Measurements from ENCODE around the gene UBE2E2.

Gene UBE2E2

DNA sequence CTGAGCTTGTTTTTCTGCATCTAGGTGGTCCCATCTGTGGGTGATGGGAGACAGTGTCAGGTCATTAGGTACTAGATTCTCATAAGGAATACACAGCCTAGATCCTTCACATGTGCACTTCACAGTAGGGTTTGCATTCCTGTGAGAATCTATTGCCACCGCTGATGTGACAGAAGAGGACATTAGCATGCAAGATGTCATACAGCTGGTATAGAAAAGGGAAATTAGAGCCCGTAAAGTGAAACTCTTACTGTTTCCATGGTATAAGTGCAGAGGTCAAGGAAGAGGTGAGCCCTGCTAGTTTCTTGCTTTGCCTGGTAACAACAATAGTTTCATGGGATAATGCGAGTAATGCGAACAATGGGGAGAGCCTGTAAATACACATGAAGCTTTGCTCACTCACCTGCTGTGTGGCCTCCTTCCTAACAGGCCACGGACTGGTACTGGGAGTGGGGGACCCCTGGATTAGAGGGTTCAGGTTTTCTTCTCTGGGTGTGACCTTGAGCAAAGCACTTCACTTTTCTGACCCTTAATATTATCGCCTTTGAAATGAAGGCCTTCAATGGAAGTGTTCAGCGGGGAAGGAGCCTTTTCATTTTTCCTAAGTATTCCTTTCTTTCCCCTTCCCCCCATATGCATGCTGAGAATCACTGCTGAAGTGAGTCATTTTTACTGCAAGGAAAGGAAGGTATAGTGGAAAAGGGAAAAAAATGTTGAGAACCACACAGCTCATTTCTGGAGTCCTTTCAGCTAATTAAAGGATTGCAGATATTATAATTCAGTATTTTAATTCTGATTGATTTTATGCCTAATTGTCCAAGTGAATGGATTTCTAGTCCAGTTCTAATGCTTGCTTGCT lies 286.4 kb downstream of the UBE2E2 start:
- no peak for DNase-seq

GRCh38 chr3:23490459-23490858 lies 287.3 kb downstream of the UBE2E2 start:
- DNase-seq: no peak

DNA sequence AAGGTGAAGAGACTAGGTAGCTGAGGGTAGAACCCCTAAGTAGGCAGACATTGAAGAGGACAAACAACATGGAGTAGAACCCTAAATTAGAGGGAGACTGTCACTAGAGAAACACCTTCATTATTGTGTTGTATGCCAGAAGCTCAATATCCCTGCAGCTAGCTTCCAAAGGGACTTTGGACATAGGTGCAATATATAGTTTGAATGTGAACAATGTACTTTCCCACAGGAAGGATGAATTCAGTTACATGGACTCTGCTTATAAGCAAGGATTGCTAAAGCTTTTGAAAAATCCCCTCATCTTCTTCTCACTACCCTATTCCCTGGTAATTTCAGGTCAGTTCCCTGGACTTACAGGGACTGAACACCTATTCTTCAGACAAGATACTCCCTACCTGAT lies 288.9 kb downstream of the UBE2E2 start:
- no peak for DNase-seq

DNA sequence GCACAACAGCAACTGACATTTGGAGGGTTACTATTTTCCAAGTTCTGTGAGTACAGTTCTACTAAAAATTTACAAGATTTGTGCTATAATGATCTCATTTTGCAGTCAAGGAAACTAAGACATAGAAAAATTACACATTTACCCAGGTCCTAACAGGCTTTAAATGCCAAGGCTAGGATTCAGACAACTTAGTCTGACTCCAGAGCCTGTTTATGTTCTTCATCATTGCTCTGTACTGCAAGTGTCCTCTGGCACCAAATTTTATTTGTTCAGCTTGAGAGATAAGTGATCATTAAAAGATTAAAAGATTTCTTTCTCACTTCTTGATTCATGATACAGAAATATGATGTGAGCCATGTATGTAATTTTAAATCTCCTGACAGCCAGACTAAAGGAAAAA lies 290.8 kb downstream of the UBE2E2 start:
- no peak for DNase-seq

- no peak for DNase-seq
Measured at GRCh38 chr3:23494967-23495366, 291.8 kb downstream of the UBE2E2 start.

- no peak for DNase-seq
Measured at GRCh38 chr3:23495507-23495906, 292.4 kb downstream of the UBE2E2 start.

- no peak for DNase-seq
Measured at GRCh38 chr3:23496165-23496564, 293.0 kb downstream of the UBE2E2 start.

- DNase-seq: no peak
Measured at GRCh38 chr3:23497156-23497555, 294.0 kb downstream of the UBE2E2 start.

- no peak for DNase-seq
Measured at GRCh38 chr3:23501201-23501802, 298.2 kb downstream of the UBE2E2 start.

GRCh38 chr3:23508464-23508863 lies 305.3 kb downstream of the UBE2E2 start:
- DNase-seq: no peak

DNA sequence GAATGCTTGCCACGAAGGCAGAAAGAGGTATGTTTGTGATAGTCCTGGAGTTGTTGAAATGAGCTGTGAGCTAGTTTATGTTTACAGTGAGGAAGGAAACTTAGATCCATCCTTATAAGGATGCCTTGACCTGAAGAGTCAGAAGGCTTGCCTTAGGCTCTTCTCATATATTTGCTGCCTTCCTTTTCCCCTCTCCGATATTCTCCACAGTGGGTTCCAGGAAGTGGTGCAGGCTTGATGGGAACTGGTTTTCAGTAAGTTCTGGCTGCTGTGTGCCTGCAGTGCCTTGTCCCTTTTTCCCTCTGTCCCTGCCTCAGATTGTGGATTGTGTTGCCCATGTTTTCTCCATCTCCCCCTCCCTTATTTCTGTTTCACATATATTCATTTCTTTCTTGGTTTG lies 315.3 kb downstream of the UBE2E2 start:
- DNase-seq: no peak

GRCh38 chr3:23519314-23520208 lies 316.4 kb downstream of the UBE2E2 start:
- no peak for DNase-seq

GRCh38 chr3:23527326-23527725 lies 324.2 kb downstream of the UBE2E2 start:
- DNase-seq: no peak

- no peak for DNase-seq
Measured at GRCh38 chr3:23533596-23533995, 330.5 kb downstream of the UBE2E2 start.

DNA sequence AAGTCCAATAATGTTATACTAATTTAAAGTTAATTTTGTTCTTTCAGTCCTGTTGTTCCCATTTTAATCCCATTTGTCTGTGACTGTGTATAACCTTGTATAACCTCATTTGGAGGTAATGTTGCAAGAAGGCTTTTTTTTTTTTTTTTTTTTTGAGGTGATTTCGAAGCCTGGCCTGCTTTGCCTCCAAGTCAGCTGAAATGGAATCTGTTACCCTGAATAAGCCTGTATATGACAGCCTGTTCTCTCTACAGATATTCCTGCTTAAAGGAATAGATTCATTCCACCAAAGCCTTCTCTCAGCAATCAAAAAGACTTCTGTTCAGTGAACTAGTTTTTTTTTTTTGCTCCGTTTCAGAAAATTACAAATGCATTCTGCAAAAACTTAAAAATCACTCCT lies 330.9 kb downstream of the UBE2E2 start:
- no peak for DNase-seq

DNA sequence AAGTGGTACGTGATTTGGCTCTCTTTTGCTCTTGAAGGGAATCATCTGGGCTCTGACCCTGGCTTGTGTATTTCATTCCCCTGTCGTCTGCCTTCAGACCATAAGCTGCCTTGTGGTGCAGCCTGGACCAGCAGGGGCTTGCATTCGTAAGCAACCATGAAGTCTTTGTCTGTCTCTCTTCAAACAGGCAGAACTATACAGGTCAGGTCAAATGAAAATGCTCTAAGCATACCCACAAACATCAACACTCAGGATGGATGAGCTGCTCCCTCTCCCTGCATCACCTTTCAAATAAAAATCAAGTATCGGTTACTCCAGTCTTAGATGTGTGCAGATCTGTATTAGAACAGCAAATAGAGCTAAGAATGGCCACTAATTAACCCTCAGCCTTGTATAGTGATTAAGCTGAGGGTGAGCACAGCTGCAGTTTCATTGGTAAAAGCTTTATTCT lies 334.0 kb downstream of the UBE2E2 start:
- DNase-seq: no peak

DNA sequence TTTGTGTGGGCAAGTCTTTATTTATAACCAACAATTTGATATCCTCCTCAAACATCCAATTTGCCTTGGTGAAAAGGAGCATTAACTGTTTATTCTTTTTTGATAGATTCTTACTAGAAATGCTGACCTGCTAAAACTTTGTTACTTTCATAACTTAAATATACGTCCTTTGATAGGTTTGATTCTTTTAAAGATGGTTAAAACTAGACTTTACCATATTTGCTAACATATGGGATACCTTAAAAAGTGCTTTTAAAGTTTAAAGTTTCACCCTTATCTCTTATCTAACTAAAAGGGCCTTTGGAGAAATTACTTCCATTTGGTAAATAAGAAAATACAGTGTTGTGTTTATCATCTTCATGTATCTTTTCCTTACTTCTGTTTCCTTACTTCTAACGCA lies 336.1 kb downstream of the UBE2E2 start:
- no peak for DNase-seq

DNA sequence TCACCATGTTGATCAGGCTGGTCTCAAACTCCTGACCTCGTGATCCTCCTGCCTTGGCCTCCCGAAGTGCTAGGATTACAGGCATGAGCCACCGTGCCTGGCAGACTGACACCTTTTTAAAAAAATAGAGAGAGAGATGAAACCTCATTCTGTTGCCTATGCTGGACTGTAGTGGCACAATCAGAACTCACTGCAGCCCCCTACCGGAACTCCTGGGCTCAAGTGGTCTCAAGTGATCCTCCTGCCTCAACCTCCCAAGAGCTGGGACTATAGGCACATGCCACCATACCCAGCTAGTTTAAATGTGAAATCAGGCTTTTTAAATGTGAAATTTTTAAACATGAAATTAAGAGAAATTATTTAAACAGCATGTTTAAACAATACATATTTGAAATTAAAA lies 337.5 kb downstream of the UBE2E2 start:
- DNase-seq: no peak

- DNase-seq: no peak
Measured at GRCh38 chr3:23542079-23542478, 339.0 kb downstream of the UBE2E2 start.

- no peak for DNase-seq
Measured at GRCh38 chr3:23546181-23546580, 343.1 kb downstream of the UBE2E2 start.

- no peak for DNase-seq
Measured at GRCh38 chr3:23547905-23548650, 345.0 kb downstream of the UBE2E2 start.

DNA sequence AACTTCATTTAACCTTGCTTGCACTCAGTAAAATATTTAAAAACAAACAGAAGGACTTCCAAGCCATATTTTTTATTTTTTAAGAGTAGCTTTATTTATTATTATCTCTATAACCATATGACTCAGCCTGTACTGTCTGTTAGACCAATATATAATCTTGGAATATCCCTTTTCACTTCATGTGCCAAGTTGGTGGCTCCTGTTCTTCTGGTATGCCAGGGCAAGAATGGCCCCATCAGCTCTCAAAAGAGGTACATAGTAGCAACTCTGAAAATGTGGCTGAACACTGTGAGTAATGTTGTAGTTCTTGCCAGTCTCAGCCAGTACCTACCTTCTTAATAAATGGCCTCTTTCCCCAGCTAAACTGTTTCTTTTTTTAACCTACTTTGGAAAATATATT lies 345.6 kb downstream of the UBE2E2 start:
- no peak for DNase-seq
